ENCODE measurements around the gene NDRG3. TPM values are rescaled to one million over a fixed set of nuclear protein-coding genes. Genes with fewer than 3 reads are reported as not detected.

Gene NDRG3
- total and polyA plus RNA-seq, 2 of the 8 experiments (the other 6 are each of a cell fraction or from before 2014, with no cell fraction given) = 25.7 to 32.3 TPM

DNA sequence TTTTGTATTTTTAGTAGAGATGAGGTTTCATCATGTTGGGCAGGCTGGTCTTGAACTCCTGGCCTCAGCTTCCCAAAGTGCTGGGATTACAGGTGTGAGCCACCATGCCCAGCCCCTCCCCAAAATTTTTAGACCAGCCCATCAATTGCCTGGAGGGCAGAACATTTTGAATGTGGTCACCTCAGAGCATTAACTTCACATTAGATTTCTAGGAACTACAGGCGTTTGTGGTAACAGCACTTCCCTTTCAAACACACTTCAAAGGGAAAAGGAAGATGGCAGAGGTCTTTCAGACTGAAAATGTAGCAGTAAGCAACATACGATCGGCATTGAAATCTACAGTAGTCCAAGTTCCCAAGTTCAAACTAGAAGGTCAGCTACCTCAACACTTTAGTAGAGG lies 87.6 kb downstream of the NDRG3 start:
- DNase-seq (ENCODE audit: low read depth in 1 of 2, low spot score in 2 of 2) (no peak), FAIRE-seq (no peak)
- Histone ChIP-seq H3K4me3 (ENCODE audit: extremely low read depth in 1 of 4, insufficient read depth in 2 of 4, low read depth in 3 of 4, low read length in 4 of 4) (no peak overlapping the region), H2BK120ac (replicated peaks; ENCODE audit: low read depth, low read length) (no peak overlapping the region), H3K18ac (ENCODE audit: extremely low read depth, low read length) (no peak overlapping the region), H3K27ac (ENCODE audit: low read depth, low read length) (no peak overlapping the region), H2BK12ac (ENCODE audit: low read depth, low read length) (no peak overlapping the region), H4K91ac (replicated peaks; ENCODE audit: insufficient read length, low read length) (no peak overlapping the region), H2BK5ac (ENCODE audit: low read depth, low read length) (no peak overlapping the region), H3K56ac (replicated peaks; ENCODE audit: insufficient read length, low read depth, low read length) (no peak overlapping the region), H3K9ac (replicated peaks in 1 of 4; ENCODE audit: extremely low read depth in 1 of 4, low read depth in 3 of 4, low read length in 3 of 4) (no peak overlapping the region), H3K4me2 (ENCODE audit: insufficient read depth in 1 of 2, low read depth in 2 of 2, low read length in 2 of 2) (no peak overlapping the region), H2BK15ac (ENCODE audit: low read length) (no peak overlapping the region), H3K14ac (ENCODE audit: insufficient read length) (no peak overlapping the region), H3K23ac (ENCODE audit: insufficient read length) (no peak overlapping the region), H4K8ac (ENCODE audit: extremely low read depth, insufficient read depth, low read length) (no peak overlapping the region), H4K5ac (ENCODE audit: insufficient read length, low read depth, low read length) (no peak overlapping the region), H3K79me1 (ENCODE audit: low read depth, low read length) (no peaks in the 10 kb centered on the region), H3K4me1 (replicated peaks in 1 of 4; ENCODE audit: control insufficient read depth in 3 of 4, insufficient read depth in 4 of 4, low read length in 3 of 4) (no peaks in the 10 kb centered on the region), H3K23me2 (ENCODE audit: low read depth, low read length) (no peaks in the 10 kb centered on the region), H2AK5ac (ENCODE audit: low read depth, low read length) (no peak overlapping the region), H3K36me3 (ENCODE audit: control insufficient read depth in 2 of 4, insufficient read depth in 4 of 4, low read length in 3 of 4) (peaks cover 0 to 3% (median 1%) of the 10 kb centered on the region in 4 experiments; a peak in 3 of 8 replicates), H2BK20ac (ENCODE audit: low read length) (no peak overlapping the region), H3K27me3 (replicated peaks in 1 of 4; ENCODE audit: control insufficient read depth in 3 of 4, extremely low read depth in 1 of 4, insufficient read depth in 3 of 4, low read length in 3 of 4) (no peaks in the 10 kb centered on the region), H4K20me1 (replicated peaks in 1 of 2; ENCODE audit: control insufficient read depth in 1 of 2, insufficient read depth in 2 of 2, low read length in 2 of 2) (no peaks in the 10 kb centered on the region), H3K4ac (replicated peaks; ENCODE audit: insufficient read length, low read depth, low read length) (no peak overlapping the region), H3K79me2 (ENCODE audit: control insufficient read depth in 1 of 2, insufficient read depth in 2 of 2, low read length in 2 of 2) (no peaks in the 10 kb centered on the region), H3K9me3 (ENCODE audit: insufficient read depth in 2 of 2, low read depth in 1 of 2, low read length in 1 of 2) (no peaks in the 10 kb centered on the region), H2AFZ (ENCODE audit: low read length) (no peak overlapping the region)
- ChIA-PET CTCF (ENCODE audit: partially characterized antibody) (interaction anchor here (1.1 to 1.4 kb wide), 2 partner anchors 61 to 135 kb away, joined by 3 to 4 read pairs; no protein-coding TSS in a partner anchor), POLR2A (ENCODE audit: partially characterized antibody) (interaction anchor here (2.5 kb wide), 1 partner anchor 19 kb away, joined by 11 read pairs; no protein-coding TSS in a partner anchor)
- WGBS, 2 experiments (ENCODE audit: extremely low coverage in 1 of 2, insufficient coverage in 1 of 2, insufficient read length in 1 of 2, insufficient replicate concordance in 2 of 2, low coverage in 1 of 2, low lambda C conversion rate in 2 of 2, missing lambda C conversion rate in 1 of 2) = 90% methylated on average over 3 of the region's 3 CpGs; no CpG with 5 or more reads in 1 of the 2 experiments
- no peak for TF ChIP-seq SP2 (IDR thresholded peaks at IDR 0.05; ENCODE audit: low read length)

Data from H1 (cell line).